Hepatocyte (in vitro differentiated cells): ENCODE results near the gene DYDC2. TPM values are rescaled to one million over a fixed set of nuclear protein-coding genes. Genes with fewer than 3 reads are reported as not detected.
A peak's percentile ranks its signal among the peaks of the same experiment; 100 is the strongest.
"Not testable (repeated sequence)": the region's sequence is repeated elsewhere in the genome, so short reads cannot be mapped to it uniquely, and the experiment has no call there.

Experiments
- DNase-seq: peaks from one replicate; pipeline ENCODE4 v3.0.0-alpha.2; 2016; ENCODE audit warnings: low spot score
- H2AFZ ChIP-seq: fragments of 200-600 bp; sonication (generic); 2 replicates; pipeline ENCODE4 v1.6.0; 2016; ENCODE audit warnings: antibody characterized with exemption, mild to moderate bottlenecking
- H3K27ac ChIP-seq: fragments of 200-600 bp; sonication (generic); 2 replicates; pipeline ENCODE4 v1.5.1; 2016; ENCODE audit warnings: mild to moderate bottlenecking
- H3K27me3 ChIP-seq: fragments of 200-600 bp; sonication (generic); 2 replicates; pipeline ENCODE4 v1.6.1; 2016
- H3K36me3 ChIP-seq: fragments of 200-600 bp; sonication (generic); replicated peaks from 2 replicates; pipeline ENCODE4 v1.5.1; 2016; ENCODE audit warnings: low read depth; ENCODE audit not compliant: insufficient read depth
- H3K4me1 ChIP-seq: fragments of 200-600 bp; sonication (generic); 2 replicates; pipeline ENCODE4 v1.5.1; 2016; ENCODE audit warnings: mild to moderate bottlenecking, moderate library complexity; ENCODE audit not compliant: insufficient read depth
- H3K4me2 ChIP-seq: fragments of 200-600 bp; sonication (generic); 2 replicates; pipeline ENCODE4 v1.6.0; 2016
- H3K4me3 ChIP-seq: fragments of 200-600 bp; sonication (generic); 2 replicates; pipeline ENCODE4 v1.5.1; 2016; ENCODE audit warnings: mild to moderate bottlenecking
- H3K79me2 ChIP-seq: fragments of 200-600 bp; sonication (generic); 2 replicates; pipeline ENCODE4 v1.6.0; 2017; ENCODE audit warnings: mild to moderate bottlenecking
- H3K9me2 ChIP-seq: fragments of 200-600 bp; sonication (generic); replicated peaks from 2 replicates; pipeline ENCODE4 v1.6.0; 2017; ENCODE audit warnings: mild to moderate bottlenecking; ENCODE audit not compliant: insufficient read depth
- H3K9me3 ChIP-seq: fragments of 200-600 bp; sonication (generic); 2 replicates; pipeline ENCODE4 v1.5.1; 2016; ENCODE audit warnings: low read depth, mild to moderate bottlenecking
- H4K20me1 ChIP-seq: fragments of 200-600 bp; sonication (generic); 2 replicates; pipeline ENCODE4 v1.6.0; 2016; ENCODE audit warnings: mild to moderate bottlenecking; ENCODE audit not compliant: insufficient read depth, poor library complexity, severe bottlenecking
- EZH2 ChIP-seq: fragments of 200-600 bp; sonication (generic); IDR thresholded peaks from 2 replicates; pipeline ENCODE4 v1.6.1; 2016; ENCODE audit warnings: antibody characterized with exemption, mild to moderate bottlenecking, borderline replicate concordance
- EZH2phosphoT487 ChIP-seq: fragments of 200-600 bp; sonication (generic); IDR thresholded peaks from one replicate; pipeline ENCODE4 v1.6.1; 2018; ENCODE audit warnings: antibody characterized with exemption, mild to moderate bottlenecking, low read depth, moderate library complexity; ENCODE audit not compliant: unreplicated experiment, severe bottlenecking
- WGBS: methylation state at CpG from one replicate; pipeline ENCODE4 v1.1.6; 2016; ENCODE audit warnings: low lambda C conversion rate; ENCODE audit errors: missing lambda C conversion rate; 5-methylcytosine and 5-hydroxymethylcytosine counted together
- polyA plus RNA-seq: library from polyadenylated mRNA; unstranded; fragments of >200 nt; fragmentation: Nextera tagmentation; extraction: Ambion mirVana; gene quantifications from 2 replicates; pipeline ENCODE4 v1.2.1, GENCODE V29; 2016
- total RNA-seq: library from RNA; depleted of rRNA; stranded (reverse); fragments of >200 nt; gene quantifications from 2 replicates; pipeline ENCODE4 v1.2.3, GENCODE V29; 2014
- TF ChIP-seq, protein P1 (sequence below): fragments of 200-600 bp; sonication (generic); IDR thresholded peaks from 2 replicates; pipeline ENCODE4 v1.5.1; 2016; ENCODE audit warnings: antibody characterized with exemption, mild to moderate bottlenecking; ENCODE audit not compliant: poor library complexity

DYDC2 gene
- total and polyA plus RNA-seq, 2 experiments from 2014 or later, result 0.80 TPM; not detected in 1

DNA sequence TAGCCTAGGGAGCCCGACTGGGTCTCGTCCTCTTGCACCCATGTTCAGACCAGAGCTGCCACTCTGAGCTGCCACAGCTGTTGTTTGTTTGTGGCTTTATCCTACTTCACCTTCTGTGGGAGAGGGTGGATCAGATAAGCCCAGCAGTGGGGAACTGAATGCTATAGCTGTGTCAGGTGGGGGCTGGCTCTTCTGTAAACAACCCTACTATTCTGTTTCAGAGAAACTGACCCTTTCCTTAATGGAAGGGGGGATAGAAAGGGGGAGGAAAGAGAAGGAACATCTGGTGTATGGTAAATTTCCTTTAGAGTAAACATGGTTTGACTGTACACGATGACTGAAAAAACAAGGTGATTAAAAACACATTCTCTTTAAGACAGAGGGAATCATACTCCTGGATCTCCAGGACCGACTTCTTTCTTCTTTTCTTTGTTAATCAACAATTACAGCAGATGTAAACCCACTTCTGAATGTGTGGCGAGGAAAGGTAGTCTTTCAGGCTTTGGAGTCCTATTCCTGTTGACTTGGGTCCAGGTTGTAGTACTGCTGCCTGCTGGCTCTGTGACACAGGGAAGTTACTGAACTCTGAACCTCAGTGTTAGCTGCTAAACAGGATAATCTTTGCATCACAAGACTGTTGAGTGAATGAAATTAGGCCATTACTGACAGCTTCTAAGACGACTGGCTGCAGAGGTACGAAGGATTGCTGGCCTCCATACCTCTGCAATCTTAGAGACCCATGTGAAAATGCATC, 57.7 kb downstream of the DYDC2 start:
- WGBS, result 25% methylated on average over 7 of the region's 7 CpGs
- H3K9me3 ChIP-seq, result no peaks in the 10 kb centered on the region
- H3K9me2 ChIP-seq, result no peaks in the 10 kb centered on the region
- peak overlapping the region; percentile 86 for H3K4me2 ChIP-seq
- peaks cover 85% of the 10 kb centered on the region for H3K4me1 ChIP-seq
- TF ChIP-seq, protein P1, sequence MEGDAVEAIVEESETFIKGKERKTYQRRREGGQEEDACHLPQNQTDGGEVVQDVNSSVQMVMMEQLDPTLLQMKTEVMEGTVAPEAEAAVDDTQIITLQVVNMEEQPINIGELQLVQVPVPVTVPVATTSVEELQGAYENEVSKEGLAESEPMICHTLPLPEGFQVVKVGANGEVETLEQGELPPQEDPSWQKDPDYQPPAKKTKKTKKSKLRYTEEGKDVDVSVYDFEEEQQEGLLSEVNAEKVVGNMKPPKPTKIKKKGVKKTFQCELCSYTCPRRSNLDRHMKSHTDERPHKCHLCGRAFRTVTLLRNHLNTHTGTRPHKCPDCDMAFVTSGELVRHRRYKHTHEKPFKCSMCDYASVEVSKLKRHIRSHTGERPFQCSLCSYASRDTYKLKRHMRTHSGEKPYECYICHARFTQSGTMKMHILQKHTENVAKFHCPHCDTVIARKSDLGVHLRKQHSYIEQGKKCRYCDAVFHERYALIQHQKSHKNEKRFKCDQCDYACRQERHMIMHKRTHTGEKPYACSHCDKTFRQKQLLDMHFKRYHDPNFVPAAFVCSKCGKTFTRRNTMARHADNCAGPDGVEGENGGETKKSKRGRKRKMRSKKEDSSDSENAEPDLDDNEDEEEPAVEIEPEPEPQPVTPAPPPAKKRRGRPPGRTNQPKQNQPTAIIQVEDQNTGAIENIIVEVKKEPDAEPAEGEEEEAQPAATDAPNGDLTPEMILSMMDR, result no peak
- TF ChIP-seq EZH2phosphoT487 (no peak), EZH2 (no peak)
- H3K36me3 ChIP-seq, result no peaks in the 10 kb centered on the region
- DNase-seq, result no peak
- no peaks in the 10 kb centered on the region for H3K27me3 ChIP-seq
- H3K4me3 ChIP-seq, result no peak overlapping the region
- peaks cover 82% of the 10 kb centered on the region for H3K79me2 ChIP-seq
- no peaks in the 10 kb centered on the region for H4K20me1 ChIP-seq
- H3K27ac ChIP-seq, result peak overlapping the region; percentile 94
- H2AFZ ChIP-seq, result no peak overlapping the region

DNA sequence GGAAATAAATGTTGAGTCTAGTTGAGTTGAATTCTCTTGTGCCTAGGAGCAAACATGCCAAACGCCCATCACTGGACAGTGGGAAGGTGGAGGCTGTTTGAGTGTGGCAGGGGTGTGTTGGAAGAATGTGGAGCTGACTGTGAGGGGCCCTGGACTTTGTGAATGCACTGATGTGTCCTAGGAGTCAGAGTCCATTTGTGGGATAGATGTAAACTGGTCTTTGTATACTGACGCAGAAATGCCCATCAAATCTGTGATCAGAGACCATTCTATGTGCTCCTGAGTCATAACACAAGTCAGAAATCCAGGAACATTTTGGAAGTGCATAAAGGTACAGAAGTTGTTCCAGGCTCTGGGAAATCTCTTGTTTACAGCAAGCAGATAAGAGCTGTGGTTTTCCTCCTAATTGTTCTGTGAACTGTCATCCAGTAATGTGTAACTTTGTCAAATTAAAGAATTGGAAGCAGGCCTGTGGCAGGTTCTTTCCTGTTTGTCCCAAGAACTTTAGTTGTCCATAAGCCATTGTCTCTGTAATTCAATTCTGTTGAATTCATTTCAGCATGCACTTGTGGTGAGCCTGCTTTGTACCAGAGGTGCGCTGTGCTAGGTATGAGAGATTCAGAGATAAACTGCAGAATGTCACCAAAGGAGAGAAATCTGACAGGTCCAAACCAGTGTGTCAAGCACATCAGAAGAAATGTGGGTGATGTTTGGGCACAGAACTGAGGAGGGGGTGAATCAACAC, 59.3 kb downstream of the DYDC2 start:
- WGBS, result 51% methylated on average over 3 of the region's 3 CpGs
- Histone ChIP-seq H3K36me3 (no peaks in the 10 kb centered on the region), H2AFZ (no peak overlapping the region), H3K9me3 (no peaks in the 10 kb centered on the region), H3K4me1 (peaks cover 69% of the 10 kb centered on the region), H3K4me3 (no peak overlapping the region), H3K4me2 (peak overlapping the region; percentile 86), H3K9me2 (no peaks in the 10 kb centered on the region), H3K79me2 (peaks cover 82% of the 10 kb centered on the region), H3K27me3 (no peaks in the 10 kb centered on the region), H4K20me1 (no peaks in the 10 kb centered on the region), H3K27ac (peak overlapping the region; percentile 94)
- no peak for TF ChIP-seq EZH2phosphoT487
- TF ChIP-seq EZH2, result no peak
- TF ChIP-seq, protein P1, result no peak
- DNase-seq, result no peak

DNA sequence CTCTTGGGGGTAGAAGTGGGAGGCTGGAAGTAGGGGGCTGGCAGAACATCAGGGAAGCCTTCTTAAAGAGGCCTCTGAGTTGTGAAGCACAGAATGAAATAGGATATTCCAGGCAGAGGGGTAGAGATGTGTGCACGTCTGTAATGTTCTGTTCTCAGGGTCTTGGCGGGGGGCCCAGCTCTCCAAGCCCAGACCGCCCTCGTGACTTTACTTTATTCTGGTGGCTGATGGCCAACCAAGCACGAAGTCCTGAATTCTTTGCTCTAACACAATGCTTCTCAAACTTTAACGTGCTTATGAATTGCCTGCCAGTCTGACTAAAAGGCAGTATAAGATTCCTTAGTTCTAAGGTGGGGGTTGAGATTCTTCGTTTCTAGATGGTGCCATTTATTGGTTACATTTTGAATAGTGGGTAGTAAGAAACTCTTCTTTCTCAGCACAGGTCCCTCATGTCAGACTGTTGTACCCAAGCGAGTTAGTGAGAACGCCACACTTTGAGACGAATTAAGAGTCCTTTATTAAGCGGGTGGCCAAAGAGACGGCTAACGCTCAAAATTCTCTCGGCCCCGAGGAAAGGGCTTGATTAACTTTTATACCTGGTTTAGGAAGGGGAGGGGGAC, 60.0 kb downstream of the DYDC2 start:
- TF ChIP-seq EZH2 (no peak), EZH2phosphoT487 (no peak)
- TF ChIP-seq, protein P1, result no peak
- peaks cover 62% of the 10 kb centered on the region for H3K4me1 ChIP-seq
- WGBS, result 38% methylated on average over 15 of the region's 15 CpGs
- H3K4me2 ChIP-seq, result peak overlapping the region; percentile 86
- peak overlapping the region; percentile 94 for H3K27ac ChIP-seq
- peak; percentile 76 for DNase-seq
- no peaks in the 10 kb centered on the region for H3K9me2 ChIP-seq
- H3K36me3 ChIP-seq, result no peaks in the 10 kb centered on the region
- H4K20me1 ChIP-seq, result no peaks in the 10 kb centered on the region
- no peak overlapping the region for H2AFZ ChIP-seq
- H3K9me3 ChIP-seq, result no peaks in the 10 kb centered on the region
- H3K79me2 ChIP-seq, result peaks cover 77% of the 10 kb centered on the region
- no peaks in the 10 kb centered on the region for H3K27me3 ChIP-seq
- no peak overlapping the region for H3K4me3 ChIP-seq

DNA sequence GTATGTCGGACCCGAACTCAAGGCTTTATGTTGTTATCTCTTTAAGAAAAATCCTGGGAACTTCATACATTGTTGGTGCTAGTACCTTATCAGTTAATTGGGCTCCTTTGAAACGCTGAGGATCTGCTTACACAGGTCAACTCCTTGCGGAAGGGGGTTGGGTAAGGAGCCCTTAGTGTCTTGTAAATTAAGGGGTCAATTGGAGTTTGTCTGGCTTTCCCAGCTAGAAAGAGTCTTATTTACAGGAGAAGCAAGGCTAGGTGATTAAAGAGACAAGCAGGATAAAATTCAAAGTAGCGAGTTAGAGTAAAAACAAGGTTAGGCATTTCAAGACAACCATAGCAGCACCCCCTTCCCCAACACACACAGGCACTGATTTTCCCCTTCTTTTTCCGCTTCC, 60.7 kb downstream of the DYDC2 start:
- Histone ChIP-seq H3K4me2 (peak overlapping the region; percentile 86), H3K27ac (peak overlapping the region; percentile 94), H3K79me2 (peaks cover 76% of the 10 kb centered on the region), H3K4me1 (peaks cover 56% of the 10 kb centered on the region)
- not testable (repeated sequence) for H3K4me3 ChIP-seq, DNase-seq, H3K27me3 ChIP-seq, H2AFZ ChIP-seq, H3K9me2 ChIP-seq, H3K9me3 ChIP-seq, H4K20me1 ChIP-seq, H3K36me3 ChIP-seq
- 49% methylated on average over 6 of the region's 6 CpGs for WGBS
